Keratinocyte (primary cell): Measurements from ENCODE around the gene OR52B2.

ENCODE experiments used
- CTCF ChIP-seq, 3 experiments: IDR thresholded peaks in 1 of 3; conservative IDR thresholded peaks in 1 of 3; optimal IDR thresholded peaks in 1 of 3; 2 replicates in 2 of 3; 3 replicates in 1 of 3; pipeline versions ENCODE3 to v1.5.1; 2011; ENCODE audit warnings: low read length in 3 of 3, mild to moderate bottlenecking in 3 of 3, moderate library complexity in 2 of 3, control low read depth in 1 of 3, inconsistent platforms in 1 of 3; ENCODE audit not compliant: insufficient read depth in 2 of 3; ENCODE audit errors: extremely low read depth in 1 of 3
- EZH2 ChIP-seq: IDR thresholded peaks from one replicate; pipeline ENCODE4 v1.6.1; 2012; ENCODE audit warnings: inconsistent platforms, mild to moderate bottlenecking, low read length, moderate library complexity

GRCh38 chr11:6170226-6170625 lies at the start of gene OR52B2:
- no peak for TF ChIP-seq CTCF (optimal IDR thresholded peaks at IDR 0.05 in 1 of 3, IDR thresholded peaks at IDR 0.05 in 1 of 3, conservative IDR thresholded peaks at IDR 0.05 in 1 of 3; ENCODE audit: extremely low read depth in 1 of 3, insufficient read depth in 2 of 3, low read length in 3 of 3)
- TF ChIP-seq EZH2: no peak
